Skin of body (tissue), 2 donors: Measurements from ENCODE around the gene HIPK1. TPM values are rescaled to one million over a fixed set of nuclear protein-coding genes. Genes with fewer than 3 reads are reported as not detected.
"Not testable (repeated sequence)": the region's sequence is repeated elsewhere in the genome, so short reads cannot be mapped to it uniquely, and the experiment has no call there.

Source experiments
- DNase-seq: peaks from one replicate; lab custom pipeline; 2025; lab: John Stamatoyannopoulos, UW
- total RNA-seq: library from RNA; depleted of rRNA; stranded (reverse); fragments of >200 nt; gene quantifications from one replicate; pipeline ENCODE4 v1.2.3, GENCODE V29; 2014

The HIPK1 gene
- total RNA-seq, 1 donor from 2014 or later: 33.9 TPM

DNA sequence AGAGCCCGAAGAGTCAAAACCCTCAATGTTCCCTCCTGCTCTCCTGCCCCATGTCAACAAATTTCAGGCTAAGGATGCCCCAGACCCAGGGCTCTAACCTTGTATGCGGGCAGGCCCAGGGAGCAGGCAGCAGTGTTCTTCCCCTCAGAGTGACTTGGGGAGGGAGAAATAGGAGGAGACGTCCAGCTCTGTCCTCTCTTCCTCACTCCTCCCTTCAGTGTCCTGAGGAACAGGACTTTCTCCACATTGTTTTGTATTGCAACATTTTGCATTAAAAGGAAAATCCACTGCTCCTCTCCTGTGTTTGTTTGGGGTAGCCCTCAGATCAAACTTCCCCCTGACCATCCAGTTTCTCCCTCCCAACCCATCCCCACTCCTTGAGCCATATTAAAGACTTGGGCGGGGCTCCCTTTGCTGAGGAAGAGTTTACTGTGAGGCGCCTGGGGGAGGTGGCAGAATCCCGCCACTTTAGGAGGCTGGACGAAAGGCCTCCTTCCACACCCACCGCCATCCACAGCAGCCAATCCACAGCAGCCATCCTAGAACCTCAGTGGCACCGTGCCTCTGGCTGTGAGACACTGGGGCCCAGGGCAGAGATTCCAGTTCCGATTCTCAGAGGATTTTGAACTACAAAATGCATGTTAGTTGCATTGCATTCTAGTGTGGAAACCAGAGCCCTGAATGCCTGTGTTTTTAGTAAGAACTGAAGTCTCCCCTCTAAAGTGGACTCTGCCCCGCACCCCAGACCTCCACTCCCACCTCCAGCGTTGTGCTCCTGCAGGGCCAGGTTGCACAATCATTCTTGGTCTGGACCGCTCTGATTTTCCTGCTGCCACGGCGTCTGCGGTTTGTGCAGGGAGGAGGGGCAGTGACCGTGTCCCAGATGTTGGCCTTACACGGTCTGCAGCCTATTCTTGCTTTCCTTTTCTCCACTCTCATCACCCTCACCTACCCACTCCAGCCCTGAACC, 53.1 kb downstream of the HIPK1 start:
- peak; percentile 88 for DNase-seq

DNA sequence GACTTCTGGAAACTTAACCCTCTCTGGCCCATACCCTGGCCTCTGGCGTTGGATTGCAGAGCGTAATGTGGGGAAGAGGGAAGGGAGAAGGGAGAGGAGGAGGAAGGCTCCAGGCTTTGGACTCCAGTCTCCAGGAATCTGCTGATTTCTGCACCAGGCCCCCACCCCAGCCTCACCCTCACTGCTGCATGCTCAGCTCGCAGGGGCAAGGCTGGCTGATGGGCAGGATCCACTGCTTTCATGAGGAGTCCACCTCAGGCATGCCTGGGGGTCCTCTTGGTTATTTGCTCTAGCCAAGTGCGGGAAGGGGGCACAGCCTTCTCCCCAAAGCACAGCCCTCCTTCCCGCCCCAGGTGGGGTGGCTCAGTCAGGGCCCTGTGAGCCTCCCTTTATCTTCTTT, 53.8 kb downstream of the HIPK1 start:
- no peak for DNase-seq

DNA sequence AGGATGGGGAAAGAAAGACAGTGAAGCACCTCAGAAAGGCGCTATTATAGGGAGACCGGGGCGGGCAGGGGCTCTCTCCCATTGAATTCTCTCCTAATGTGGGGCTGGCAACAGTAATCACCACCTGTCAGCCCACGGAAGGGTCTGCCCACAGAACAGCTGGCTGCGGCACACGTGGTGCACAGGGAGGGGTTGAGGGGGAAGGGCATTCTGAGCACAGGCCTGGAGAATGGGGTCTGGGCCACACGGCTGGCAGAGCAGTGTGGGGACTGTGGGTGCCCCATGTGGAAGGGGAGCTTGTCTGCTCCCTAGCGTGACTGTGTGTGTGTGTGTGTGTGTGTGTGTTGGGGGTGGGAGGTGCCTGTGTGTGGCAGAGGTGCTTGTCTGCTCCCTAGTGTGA, 54.3 kb downstream of the HIPK1 start:
- no peak for DNase-seq

DNA sequence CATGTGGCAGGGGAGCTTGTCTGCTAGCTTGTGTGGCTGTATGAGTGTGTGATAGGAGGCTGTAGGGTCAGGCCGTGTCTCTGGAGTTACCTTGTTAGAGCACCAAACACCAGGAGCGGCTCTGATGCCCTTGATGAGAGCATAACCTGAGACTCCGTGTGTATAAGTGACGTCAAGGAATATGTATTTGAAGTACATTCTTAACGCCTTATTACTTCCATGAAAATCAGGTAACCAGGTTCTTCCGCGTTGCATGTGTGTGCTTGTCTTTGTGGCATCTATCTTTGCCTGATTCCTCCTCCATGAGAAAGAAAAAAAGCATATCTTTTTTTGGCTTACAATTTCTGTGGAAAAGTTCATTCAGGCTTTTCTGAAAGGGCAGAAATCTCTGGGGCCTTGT, 54.7 kb downstream of the HIPK1 start:
- DNase-seq: no peak

DNA sequence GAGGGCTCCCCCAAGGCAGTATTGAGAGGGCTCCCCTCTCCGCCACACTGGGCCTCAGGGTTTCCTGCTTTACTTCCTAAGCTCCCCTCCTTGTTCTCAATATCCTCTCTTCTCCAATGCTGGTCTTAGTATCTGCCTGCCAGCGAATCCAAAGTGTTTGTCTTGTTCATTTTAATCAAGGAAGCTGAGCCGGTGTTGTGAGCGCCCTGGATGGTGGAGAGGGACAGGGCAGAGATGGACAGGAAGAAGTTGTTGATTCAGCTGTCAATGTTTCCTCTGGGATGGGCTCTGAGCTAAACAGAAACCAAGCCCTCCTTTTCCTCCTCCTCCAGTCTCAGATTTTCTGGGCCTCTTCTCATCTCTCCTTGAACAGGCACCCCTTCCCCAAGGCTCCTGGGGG, 55.6 kb downstream of the HIPK1 start:
- peak; percentile 8 for DNase-seq

DNA sequence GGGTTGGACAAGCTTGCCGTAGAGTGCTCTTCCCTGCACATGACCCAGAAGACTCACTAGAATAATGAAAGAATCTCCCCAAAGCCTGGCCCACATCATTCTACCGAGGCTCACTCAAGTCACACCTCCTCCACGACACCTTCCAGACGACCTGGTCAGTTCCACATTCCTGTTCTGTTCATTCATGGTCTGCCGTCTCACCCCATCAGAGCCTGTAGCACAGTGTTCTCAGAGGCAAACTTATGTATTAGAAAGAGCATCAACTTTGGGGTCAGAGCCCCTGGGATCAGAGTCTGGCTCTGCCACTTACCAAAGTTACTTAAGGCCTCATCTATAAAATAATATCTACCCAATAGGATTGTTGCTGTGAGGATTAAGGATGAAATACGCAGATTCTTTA, 57.7 kb downstream of the HIPK1 start:
- no peak for DNase-seq

DNA sequence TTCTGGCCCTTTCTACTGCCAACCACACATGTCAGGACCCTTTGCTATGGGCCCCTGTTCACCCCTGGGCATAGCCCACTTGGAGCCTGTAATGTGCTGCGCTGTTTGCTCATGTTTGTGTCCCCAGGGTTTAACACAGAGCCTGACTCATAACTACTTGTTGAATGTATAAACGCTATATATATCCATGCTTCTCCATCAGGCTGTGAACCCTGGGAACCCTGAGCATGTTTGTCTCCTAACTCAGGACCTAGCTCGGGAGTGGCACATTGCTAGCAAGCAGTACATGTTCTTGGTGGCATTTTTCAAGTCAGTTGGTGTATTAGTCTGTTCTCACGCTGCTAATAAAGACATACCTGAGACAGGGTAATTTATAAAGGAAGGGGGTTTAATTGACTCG, 58.1 kb downstream of the HIPK1 start:
- DNase-seq: no peak

DNA sequence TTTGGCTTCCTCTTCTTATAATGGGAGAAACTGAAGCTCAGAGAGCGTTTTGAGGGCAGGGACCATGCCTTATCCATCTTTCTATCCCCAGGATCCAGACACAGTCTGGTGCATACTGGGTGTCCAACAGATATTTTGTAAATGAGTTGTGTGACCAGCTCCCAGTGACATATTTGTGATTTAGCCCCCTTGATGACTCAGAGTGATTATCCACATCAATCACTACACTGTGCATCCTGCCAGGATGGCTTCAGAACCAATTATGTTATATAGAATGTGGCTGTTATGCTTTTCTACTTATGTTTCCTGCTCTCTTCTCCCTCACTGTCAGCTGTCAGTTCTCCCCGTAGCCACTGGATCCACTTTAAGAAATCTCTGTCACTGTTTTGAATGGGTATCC, 61.4 kb downstream of the HIPK1 start:
- DNase-seq: no peak

DNA sequence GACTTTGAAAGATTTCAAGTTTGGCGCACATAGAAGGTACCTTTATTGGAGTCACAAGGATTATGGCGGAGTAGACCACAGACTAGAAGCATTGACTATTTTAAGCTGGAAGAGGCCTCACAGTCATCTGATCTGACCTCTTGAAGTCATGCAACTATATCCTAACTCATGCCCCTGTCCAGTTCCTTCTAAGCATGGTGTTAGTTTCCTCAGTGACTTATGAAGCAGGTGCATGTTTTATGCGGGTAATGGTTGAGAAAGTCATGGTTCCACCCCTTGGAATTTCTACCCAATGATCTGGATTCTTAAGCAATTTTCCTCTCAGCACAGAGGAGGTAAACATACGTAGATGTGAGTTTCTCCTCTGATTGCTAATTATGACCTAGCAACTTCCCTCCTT, 61.8 kb downstream of the HIPK1 start:
- DNase-seq: no peak

DNA sequence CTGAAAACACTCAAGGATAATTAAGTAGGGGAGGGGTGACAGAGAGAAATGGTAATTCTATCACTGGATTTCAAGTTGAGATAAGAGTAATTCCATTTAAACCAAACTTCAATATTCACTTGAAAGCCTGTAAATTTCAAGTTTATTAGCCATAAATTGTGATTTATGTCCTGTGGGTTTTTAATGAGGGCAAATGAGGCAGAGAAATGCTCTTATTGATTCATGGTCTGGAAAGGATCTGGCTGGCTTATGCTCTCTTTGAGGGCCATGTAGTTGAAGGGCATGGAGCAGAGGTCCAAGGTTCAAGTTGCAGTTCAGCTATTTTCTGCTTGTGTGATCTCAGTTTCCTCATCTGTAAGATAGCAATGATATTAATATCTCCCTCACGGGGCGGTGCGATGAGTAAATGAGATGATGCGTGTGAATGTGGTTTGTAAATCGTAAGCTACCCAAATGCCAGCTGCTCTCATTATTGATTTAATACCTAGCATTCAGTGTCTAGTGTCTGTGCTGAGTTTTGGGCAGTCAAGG, 62.4 kb downstream of the HIPK1 start:
- no peak for DNase-seq

DNA sequence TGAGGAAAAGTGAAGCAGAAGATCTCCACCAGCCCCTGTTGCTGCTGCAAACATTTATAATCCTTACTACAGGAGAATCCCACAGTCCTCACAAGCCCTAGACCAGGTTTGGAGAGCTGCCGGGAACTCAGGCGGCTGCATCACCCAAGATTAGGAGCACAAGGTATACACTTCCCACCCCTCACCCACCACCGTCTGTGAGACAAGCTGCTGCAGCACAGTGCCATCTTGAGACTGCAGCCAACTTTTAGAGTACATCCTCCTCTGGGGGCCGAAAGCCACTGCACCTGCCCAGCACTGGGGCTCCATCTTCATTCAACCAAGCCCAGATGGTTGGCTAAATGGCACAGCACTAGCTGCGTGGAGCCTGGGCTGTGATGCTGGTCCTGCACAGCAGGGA, 63.9 kb downstream of the HIPK1 start:
- no peak for DNase-seq

DNA sequence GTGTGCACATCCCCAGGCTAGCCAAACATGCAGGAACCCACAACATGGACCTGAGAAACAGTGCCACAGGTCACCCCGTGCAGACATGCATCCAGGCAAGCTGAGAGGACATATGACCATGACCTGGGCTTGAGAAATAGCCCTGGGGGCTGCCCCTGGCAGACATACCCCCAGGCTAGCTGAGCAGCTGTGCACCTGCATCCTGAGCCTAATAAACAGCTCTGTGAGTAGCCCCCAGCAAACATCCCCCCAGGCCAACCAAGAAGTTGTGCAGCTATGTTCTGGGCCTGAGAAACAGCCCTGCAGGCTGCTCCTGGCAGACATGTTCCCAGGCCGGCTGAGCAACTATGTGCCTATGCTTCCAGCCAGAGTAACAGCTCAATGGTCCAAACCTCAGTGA, 64.6 kb downstream of the HIPK1 start:
- DNase-seq: no peak

DNA sequence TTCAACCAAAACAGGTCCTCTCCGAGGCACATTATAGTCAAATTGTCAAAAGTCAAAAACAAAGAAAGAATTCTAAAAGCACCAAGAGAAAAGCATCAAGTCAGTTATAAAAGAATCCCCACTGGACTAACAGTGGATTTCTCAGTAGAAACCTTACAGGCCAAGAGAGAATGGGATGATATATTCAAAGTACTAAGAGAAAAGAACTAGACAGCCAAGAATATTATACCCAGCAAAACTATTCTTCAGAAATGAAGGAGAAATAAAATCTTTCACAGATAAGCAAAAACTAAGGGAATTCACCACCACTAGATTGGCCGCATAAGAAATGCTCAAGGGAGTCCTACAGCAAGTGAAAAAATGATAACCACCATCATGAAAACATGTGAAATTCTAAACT, 66.3 kb downstream of the HIPK1 start:
- DNase-seq: no peak

DNA sequence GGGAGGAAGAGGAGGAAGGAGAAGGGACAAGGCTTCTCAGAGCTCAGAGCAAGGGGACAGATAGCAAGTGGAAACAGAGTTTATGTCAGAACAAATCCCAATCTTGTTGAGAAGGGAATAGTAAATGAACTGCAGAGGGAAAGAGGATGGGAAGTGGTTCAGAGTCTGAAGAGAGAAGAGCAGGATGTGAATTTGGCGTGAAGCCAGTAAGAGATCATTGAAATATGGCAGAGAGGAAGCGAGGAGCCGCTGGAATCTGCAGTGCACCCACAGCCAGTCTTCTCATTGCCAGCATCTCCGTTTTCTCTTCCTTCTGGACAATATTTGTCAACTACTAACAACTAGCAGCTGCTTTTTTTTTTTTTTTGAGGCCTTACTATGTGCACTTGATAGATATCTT, 69.2 kb downstream of the HIPK1 start:
- peak; percentile 29 for DNase-seq

DNA sequence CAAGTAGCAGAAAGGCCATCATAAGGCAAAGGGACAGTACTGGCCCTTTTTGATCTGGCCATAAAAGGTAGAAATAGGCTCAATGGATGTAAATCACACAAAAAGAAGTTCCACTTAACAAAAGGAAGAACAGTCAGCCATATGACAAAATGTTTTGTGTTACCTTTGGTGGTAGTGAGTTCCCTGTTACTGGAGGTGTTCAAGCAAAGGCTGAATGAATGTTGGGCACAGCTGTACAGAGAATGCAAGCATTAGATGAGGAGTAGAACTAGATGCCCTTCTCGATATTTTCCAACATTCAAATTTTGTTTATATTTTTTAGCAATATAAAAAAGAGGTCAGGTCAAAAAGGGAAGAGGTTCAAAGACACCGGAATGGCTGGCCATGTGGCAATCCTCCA, 70.1 kb downstream of the HIPK1 start:
- no peak for DNase-seq

DNA sequence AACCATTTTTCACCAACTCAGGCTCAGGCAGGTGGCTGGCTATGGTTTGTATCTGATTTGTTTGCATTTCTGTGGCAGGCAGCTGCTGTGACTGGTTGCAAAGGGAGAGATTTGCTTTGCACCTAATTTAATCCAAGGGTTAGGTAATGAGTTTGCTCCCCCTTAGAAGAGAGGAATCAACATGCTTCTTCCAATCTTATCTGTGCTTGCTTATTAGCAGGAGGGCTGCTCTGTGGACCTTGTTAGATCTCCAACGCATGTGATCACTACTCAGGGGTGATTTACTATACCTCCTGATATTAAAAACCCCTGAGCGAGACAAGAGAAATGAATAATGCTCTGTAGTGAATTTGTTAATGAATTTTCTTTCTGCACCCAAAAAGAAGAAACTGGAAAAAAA, 70.7 kb downstream of the HIPK1 start:
- DNase-seq: no peak

DNA sequence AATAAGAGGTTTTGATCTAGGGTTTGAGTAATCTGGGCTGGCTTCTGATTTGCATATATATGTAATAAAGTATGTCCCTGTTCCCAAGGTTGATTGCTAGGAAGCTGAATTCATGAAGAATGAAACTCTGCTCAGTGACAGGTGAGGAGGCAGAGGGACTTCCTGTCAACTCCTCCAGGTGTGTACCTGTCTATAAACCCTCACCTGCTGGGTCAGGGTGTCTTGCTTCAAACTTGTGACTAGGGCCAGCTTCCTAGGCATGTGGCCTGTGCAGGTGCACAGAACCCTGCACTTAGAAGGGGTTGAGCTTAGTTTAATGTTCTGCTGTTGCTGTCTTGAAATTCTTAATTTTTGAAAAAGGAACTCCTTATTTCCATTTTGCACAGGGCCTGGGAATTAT, 71.3 kb downstream of the HIPK1 start:
- no peak for DNase-seq

DNA sequence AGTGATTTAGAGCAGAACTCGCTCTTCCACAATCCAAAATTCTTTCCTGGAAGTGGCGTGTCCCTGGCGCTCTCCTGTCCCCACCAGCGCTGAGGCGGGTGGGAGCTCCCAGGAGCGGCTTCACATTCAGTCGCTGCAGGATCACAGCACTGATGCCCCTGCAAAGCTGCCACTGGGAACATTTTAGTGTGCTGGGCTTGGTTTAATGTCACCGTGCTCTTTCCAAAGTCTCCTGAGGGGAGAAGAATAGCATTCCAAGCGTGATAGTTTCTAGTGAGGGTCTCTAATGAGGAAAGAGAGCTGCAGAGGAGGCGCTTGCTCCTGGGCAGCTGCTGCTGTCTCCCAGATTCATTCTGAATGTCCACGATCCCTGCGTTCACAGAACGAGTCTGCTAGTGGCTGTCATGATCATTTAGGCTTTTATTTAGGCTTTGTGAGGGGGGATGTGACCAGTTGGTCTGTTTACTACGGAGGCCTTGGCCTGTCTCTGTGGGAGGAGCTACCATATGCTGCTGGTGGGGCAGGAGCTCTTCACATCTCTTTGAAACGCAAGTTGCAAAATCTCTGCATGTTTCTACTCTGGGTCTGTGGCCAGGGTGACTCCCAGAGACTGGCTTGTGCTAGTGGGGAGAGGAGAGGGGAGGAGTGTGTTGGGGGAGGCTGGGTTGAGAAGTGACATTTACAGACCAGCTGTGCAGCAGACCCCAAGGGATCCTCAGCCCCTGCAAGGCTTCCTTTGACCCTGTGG, 73.5 kb downstream of the HIPK1 start:
- peak; percentile 64 for DNase-seq

DNA sequence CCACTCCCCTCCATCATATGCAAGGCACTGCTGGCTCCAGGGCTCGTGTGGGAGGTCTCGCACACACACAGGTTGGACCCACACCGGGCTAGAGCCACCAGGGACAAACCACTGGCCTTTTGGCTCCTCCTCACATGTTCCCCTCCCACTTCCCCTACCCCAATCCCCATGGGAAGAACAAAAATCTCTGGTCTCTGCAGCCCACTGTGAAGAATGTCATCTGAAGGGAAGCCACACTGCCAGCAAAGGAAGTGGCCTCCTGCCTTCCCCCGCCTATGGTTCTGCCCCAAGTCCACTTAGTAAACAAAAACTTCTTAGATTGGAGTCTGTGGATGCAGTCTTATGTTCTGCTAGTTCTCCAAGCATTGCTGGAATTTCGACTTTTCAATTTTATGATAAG, 74.3 kb downstream of the HIPK1 start:
- DNase-seq: no peak

DNA sequence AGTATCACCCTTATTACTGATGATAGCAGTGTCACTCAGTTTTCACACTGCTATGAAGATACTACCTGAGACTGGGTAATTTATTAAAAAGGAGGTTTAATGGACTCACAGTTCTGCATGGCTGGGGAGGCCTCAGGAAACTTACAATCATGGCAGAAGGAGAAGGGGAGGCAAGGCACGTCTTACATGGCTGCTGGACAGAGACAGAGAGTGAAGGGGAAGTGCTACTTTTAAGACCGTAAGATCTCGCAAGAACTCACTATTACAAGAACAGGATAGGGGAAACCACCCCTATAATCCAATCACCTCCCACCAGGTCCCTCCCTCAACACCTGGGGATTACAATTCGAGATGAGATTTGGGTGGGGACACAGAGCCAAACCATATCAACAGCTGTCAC, 77.7 kb downstream of the HIPK1 start:
- DNase-seq: not testable (repeated sequence)

DNA sequence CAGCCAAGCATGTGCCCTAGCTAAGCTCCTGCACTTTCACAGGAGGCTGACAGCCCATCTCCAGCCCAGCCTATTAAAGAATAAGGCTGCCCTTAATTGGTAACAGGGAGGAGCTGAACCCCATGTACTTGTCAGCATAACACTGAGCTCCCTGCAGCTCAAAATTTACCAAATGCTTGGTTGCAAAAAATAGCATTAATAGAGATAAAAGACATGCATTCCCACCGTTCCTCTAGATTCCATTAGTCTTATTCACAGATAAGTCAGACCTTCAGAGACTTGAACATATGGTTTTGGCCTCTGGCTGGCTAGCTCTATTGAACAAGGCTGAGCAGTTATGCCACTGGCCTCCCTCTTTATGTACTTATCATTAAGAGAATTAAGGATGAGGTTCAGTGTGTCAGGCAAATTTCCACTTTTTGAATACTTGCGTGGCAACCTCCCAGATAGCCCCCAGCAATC, 79.4 kb downstream of the HIPK1 start:
- no peak for DNase-seq

DNA sequence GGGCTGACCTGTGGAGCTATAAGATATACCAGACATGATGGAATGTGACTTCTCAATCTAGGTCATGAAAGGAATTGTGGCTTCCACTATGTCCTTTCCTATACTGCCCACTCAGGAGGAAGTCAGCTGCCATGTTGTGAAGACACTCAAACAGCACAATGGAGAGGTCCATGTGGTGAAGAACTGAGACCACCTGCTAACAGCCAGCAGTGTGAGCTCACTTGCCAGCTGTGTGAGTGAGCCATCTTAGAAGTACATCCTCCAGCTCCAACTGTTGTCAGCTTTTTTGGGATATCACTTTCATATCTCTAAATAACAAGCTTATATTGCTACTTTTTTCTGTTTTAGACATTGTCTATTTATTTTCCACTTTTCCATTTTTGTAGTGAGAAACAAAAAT, 79.9 kb downstream of the HIPK1 start:
- DNase-seq: no peak
